Activated CD8-positive, alpha-beta memory T cell treated with anti-CD3 and anti-CD28 coated beads, Interleukin-2, amount 10 ng/mL, durations not matched to agents 7 days and 5 days (primary cell): ENCODE measurements around the gene DNAH8. TPM values are rescaled to one million over a fixed set of nuclear protein-coding genes. Genes with fewer than 3 reads are reported as not detected.
A peak's percentile ranks its signal among the peaks of the same experiment; 100 is the strongest.

ENCODE experiments used
- ATAC-seq: fragments of 150-1000 bp; cut with Tn5 transposase; one replicate; pipeline ENCODE4 v1.10.0; 2021; ENCODE audit warnings: moderate library complexity
- CTCF ChIA-PET: fragments of 350-600 bp; sonication (Branson Sonifier 250); formaldehyde crosslinking; loops from one replicate; lab custom pipeline; 2021; ENCODE audit warnings: antibody characterized with exemption; lab: Charles Lee
- DNase-seq: peaks from one replicate; pipeline ENCODE4 v3.0.0-alpha.2; 2020
- H3K27ac Mint-ChIP-seq: one replicate; pipeline ENCODE4 v1.8.0; 2021; ENCODE audit warnings: mild to moderate bottlenecking, mixed read lengths
- H3K27me3 Mint-ChIP-seq: one replicate; pipeline ENCODE4 v1.8.0; 2021; ENCODE audit warnings: mixed read lengths
- H3K36me3 Mint-ChIP-seq: one replicate; pipeline ENCODE4 v1.8.0; 2021; ENCODE audit warnings: mild to moderate bottlenecking, mixed read lengths
- H3K4me1 Mint-ChIP-seq: one replicate; pipeline ENCODE4 v1.8.0; 2021; ENCODE audit warnings: mixed read lengths
- H3K4me3 Mint-ChIP-seq: one replicate; pipeline ENCODE4 v1.8.0; 2021; ENCODE audit warnings: mild to moderate bottlenecking, moderate library complexity, mixed read lengths
- H3K9me3 Mint-ChIP-seq: one replicate; pipeline ENCODE4 v1.8.0; 2022; ENCODE audit warnings: low read depth, mixed read lengths
- total RNA-seq, 2 experiments: library from RNA; stranded (reverse); gene quantifications; one replicate each; pipeline ENCODE4 v1.2.3, GENCODE V29; 2021

DNAH8 gene
- total RNA-seq, 2 experiments from 2014 or later = 0.12 to 0.15 TPM

GRCh38 chr6:39059496-39060310 is 344.6 kb downstream of the DNAH8 start:
- CTCF ChIA-PET = no interaction called here
- no peak overlapping the region for H3K4me3 Mint-ChIP-seq
- H3K27ac Mint-ChIP-seq = no peak overlapping the region
- no peaks in the 10 kb centered on the region for H3K36me3 Mint-ChIP-seq
- H3K27me3 Mint-ChIP-seq = peaks cover 28% of the 10 kb centered on the region
- ATAC-seq (no peak), DNase-seq (no peak)
- no peaks in the 10 kb centered on the region for H3K4me1 Mint-ChIP-seq
- H3K9me3 Mint-ChIP-seq = no peaks in the 10 kb centered on the region

- no peak overlapping the region for H3K27ac Mint-ChIP-seq
- no peak overlapping the region for H3K4me3 Mint-ChIP-seq
- DNase-seq (no peak), ATAC-seq (no peak)
- H3K9me3 Mint-ChIP-seq = no peaks in the 10 kb centered on the region
- CTCF ChIA-PET = interaction anchor here (1.9 kb wide), 1 partner anchor 15 kb away, joined by 5 read pairs; no protein-coding TSS in a partner anchor
- no peaks in the 10 kb centered on the region for H3K4me1 Mint-ChIP-seq
- peaks cover 28% of the 10 kb centered on the region for H3K27me3 Mint-ChIP-seq
- no peaks in the 10 kb centered on the region for H3K36me3 Mint-ChIP-seq
Measured at GRCh38 chr6:39060467-39061160, 345.5 kb downstream of the DNAH8 start.

- H3K27me3 Mint-ChIP-seq = peaks cover 28% of the 10 kb centered on the region
- DNase-seq (no peak), ATAC-seq (no peak)
- H3K4me3 Mint-ChIP-seq = no peak overlapping the region
- CTCF ChIA-PET = interaction anchor here (1.9 kb wide), 1 partner anchor 15 kb away, joined by 5 read pairs; no protein-coding TSS in a partner anchor
- no peaks in the 10 kb centered on the region for H3K36me3 Mint-ChIP-seq
- no peaks in the 10 kb centered on the region for H3K4me1 Mint-ChIP-seq
- no peaks in the 10 kb centered on the region for H3K9me3 Mint-ChIP-seq
- no peak overlapping the region for H3K27ac Mint-ChIP-seq
Measured at GRCh38 chr6:39061182-39061581, 346.1 kb downstream of the DNAH8 start.

GRCh38 chr6:39061588-39061987 is 346.5 kb downstream of the DNAH8 start:
- H3K27ac Mint-ChIP-seq = no peak overlapping the region
- H3K4me1 Mint-ChIP-seq = no peaks in the 10 kb centered on the region
- H3K36me3 Mint-ChIP-seq = no peaks in the 10 kb centered on the region
- ATAC-seq (no peak), DNase-seq (no peak)
- no peaks in the 10 kb centered on the region for H3K9me3 Mint-ChIP-seq
- CTCF ChIA-PET = interaction anchor here (1.9 kb wide), 1 partner anchor 14 kb away, joined by 5 read pairs; no protein-coding TSS in a partner anchor
- H3K27me3 Mint-ChIP-seq = peaks cover 27% of the 10 kb centered on the region
- no peak overlapping the region for H3K4me3 Mint-ChIP-seq

GRCh38 chr6:39062014-39062740 is 347.1 kb downstream of the DNAH8 start:
- no peak overlapping the region for H3K4me3 Mint-ChIP-seq
- no peaks in the 10 kb centered on the region for H3K36me3 Mint-ChIP-seq
- CTCF ChIA-PET = interaction anchor here (1.9 kb wide), 1 partner anchor 14 kb away, joined by 5 read pairs; no protein-coding TSS in a partner anchor
- ATAC-seq (no peak), DNase-seq (no peak)
- no peaks in the 10 kb centered on the region for H3K4me1 Mint-ChIP-seq
- H3K27ac Mint-ChIP-seq = no peak overlapping the region
- H3K9me3 Mint-ChIP-seq = no peaks in the 10 kb centered on the region
- peaks cover 29% of the 10 kb centered on the region for H3K27me3 Mint-ChIP-seq

GRCh38 chr6:39063526-39063925 is 348.4 kb downstream of the DNAH8 start:
- no peaks in the 10 kb centered on the region for H3K36me3 Mint-ChIP-seq
- no peak for DNase-seq
- no peak for ATAC-seq
- H3K27ac Mint-ChIP-seq = no peak overlapping the region
- H3K9me3 Mint-ChIP-seq = no peaks in the 10 kb centered on the region
- CTCF ChIA-PET = no interaction called here
- no peaks in the 10 kb centered on the region for H3K4me1 Mint-ChIP-seq
- no peak overlapping the region for H3K4me3 Mint-ChIP-seq
- peaks cover 33% of the 10 kb centered on the region for H3K27me3 Mint-ChIP-seq

- Mint-ChIP-seq H3K4me3 (no peak overlapping the region), H3K27ac (no peak overlapping the region), H3K9me3 (peaks cover 1% of the 10 kb centered on the region), H3K4me1 (no peaks in the 10 kb centered on the region), H3K36me3 (no peaks in the 10 kb centered on the region), H3K27me3 (peaks cover 31% of the 10 kb centered on the region)
- DNase-seq = no peak
- no peak for ATAC-seq
- CTCF ChIA-PET = interaction anchor here (0.9 kb wide), 1 partner anchor 238 kb away, joined by 3 read pairs; no protein-coding TSS in a partner anchor
Measured at GRCh38 chr6:39065561-39065960, 350.4 kb downstream of the DNAH8 start.

- no peak for ATAC-seq
- DNase-seq = no peak
- no peak overlapping the region for H3K27ac Mint-ChIP-seq
- H3K36me3 Mint-ChIP-seq = no peaks in the 10 kb centered on the region
- no peaks in the 10 kb centered on the region for H3K4me1 Mint-ChIP-seq
- peaks cover 29% of the 10 kb centered on the region for H3K27me3 Mint-ChIP-seq
- no peak overlapping the region for H3K4me3 Mint-ChIP-seq
- H3K9me3 Mint-ChIP-seq = peaks cover 1% of the 10 kb centered on the region
- CTCF ChIA-PET = no interaction called here
Measured at GRCh38 chr6:39068391-39068790, 353.3 kb downstream of the DNAH8 start.

- no peak for ATAC-seq
- Mint-ChIP-seq H3K27ac (no peak overlapping the region), H3K4me1 (peaks cover 14% of the 10 kb centered on the region), H3K9me3 (peaks cover 1% of the 10 kb centered on the region), H3K4me3 (no peak overlapping the region), H3K27me3 (peaks cover 23% of the 10 kb centered on the region), H3K36me3 (no peaks in the 10 kb centered on the region)
- no peak for DNase-seq
- CTCF ChIA-PET = no interaction called here
Measured at GRCh38 chr6:39072830-39073229, 357.7 kb downstream of the DNAH8 start.

GRCh38 chr6:39073471-39074355 is 358.6 kb downstream of the DNAH8 start:
- DNase-seq = no peak
- Mint-ChIP-seq H3K4me1 (peaks cover 14% of the 10 kb centered on the region), H3K4me3 (no peak overlapping the region), H3K9me3 (peaks cover 1% of the 10 kb centered on the region), H3K27ac (no peak overlapping the region), H3K36me3 (no peaks in the 10 kb centered on the region), H3K27me3 (peaks cover 18% of the 10 kb centered on the region)
- ATAC-seq = no peak
- CTCF ChIA-PET = interaction anchor here (0.7 kb wide), 1 partner anchor 13 kb away, joined by 3 read pairs; no protein-coding TSS in a partner anchor

GRCh38 chr6:39074486-39074885 is 359.4 kb downstream of the DNAH8 start:
- no peak for ATAC-seq
- DNase-seq = peak; percentile 27
- CTCF ChIA-PET = interaction anchor here (0.7 kb wide), 1 partner anchor 12 kb away, joined by 3 read pairs; no protein-coding TSS in a partner anchor
- H3K9me3 Mint-ChIP-seq = peaks cover 1% of the 10 kb centered on the region
- H3K27ac Mint-ChIP-seq = no peak overlapping the region
- peaks cover 13% of the 10 kb centered on the region for H3K27me3 Mint-ChIP-seq
- no peaks in the 10 kb centered on the region for H3K36me3 Mint-ChIP-seq
- no peak overlapping the region for H3K4me3 Mint-ChIP-seq
- peaks cover 14% of the 10 kb centered on the region for H3K4me1 Mint-ChIP-seq

GRCh38 chr6:39075010-39075686 is 360.0 kb downstream of the DNAH8 start:
- Mint-ChIP-seq H3K36me3 (no peaks in the 10 kb centered on the region), H3K27me3 (peaks cover 13% of the 10 kb centered on the region), H3K4me3 (no peak overlapping the region), H3K9me3 (peaks cover 1% of the 10 kb centered on the region), H3K27ac (no peak overlapping the region), H3K4me1 (peaks cover 14% of the 10 kb centered on the region)
- ATAC-seq = no peak
- CTCF ChIA-PET = interaction anchor here (1.4 kb wide), 2 partner anchors 13 to 228 kb away, joined by 3 to 5 read pairs; no protein-coding TSS in a partner anchor
- DNase-seq = peak; percentile 21
